ENCODE measurements around the gene OBSCN.

DNA sequence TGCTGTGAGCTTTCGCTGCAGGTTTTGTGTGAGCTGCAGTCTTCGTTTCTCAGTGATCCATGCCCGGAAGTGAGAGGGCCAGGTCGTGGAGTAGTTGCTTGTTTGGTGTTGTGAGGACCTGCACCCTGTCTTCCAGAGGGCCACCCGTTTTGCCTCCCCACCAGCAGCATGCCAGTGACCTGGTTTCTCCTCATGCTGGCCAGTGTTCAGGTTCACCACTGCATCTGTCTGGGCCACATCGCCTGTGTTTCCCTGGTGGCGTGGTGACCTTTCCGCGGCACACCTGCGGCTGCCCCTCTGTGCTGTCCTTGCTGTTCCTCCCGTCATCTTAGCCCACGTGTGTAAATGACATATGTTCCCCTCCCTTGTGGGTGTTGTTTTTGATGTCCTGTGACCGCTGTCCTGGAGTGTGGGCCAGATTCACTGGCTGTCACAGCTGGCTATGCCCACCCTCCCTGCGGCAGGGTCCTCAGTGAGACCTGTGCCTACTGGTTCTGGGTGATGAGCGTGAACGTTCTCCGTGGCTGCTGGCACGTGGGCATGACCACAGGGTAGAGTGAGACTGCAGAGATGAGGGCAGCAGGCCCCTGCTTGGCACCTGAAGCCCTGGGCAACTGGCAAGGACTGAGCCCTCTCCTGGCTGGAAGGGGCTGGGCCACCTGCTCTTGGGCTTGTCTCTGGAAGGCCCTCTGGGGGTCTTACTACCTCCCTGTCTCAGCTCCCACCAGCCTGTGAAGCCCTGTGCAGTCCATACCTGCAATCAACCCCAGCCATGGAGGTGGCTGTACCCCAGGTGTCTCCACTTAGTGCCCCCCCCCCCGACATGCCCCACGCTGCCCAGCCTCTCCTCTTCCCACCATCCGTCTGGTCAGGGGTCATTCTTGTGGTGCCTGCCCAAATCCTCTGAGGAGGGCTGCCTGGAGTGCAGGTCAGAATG is 35.0 kb upstream of the OBSCN start:
- TF ChIP-seq, protein P1, sequence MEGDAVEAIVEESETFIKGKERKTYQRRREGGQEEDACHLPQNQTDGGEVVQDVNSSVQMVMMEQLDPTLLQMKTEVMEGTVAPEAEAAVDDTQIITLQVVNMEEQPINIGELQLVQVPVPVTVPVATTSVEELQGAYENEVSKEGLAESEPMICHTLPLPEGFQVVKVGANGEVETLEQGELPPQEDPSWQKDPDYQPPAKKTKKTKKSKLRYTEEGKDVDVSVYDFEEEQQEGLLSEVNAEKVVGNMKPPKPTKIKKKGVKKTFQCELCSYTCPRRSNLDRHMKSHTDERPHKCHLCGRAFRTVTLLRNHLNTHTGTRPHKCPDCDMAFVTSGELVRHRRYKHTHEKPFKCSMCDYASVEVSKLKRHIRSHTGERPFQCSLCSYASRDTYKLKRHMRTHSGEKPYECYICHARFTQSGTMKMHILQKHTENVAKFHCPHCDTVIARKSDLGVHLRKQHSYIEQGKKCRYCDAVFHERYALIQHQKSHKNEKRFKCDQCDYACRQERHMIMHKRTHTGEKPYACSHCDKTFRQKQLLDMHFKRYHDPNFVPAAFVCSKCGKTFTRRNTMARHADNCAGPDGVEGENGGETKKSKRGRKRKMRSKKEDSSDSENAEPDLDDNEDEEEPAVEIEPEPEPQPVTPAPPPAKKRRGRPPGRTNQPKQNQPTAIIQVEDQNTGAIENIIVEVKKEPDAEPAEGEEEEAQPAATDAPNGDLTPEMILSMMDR (IDR thresholded peaks at IDR 0.05), result no peak
- no peak for TF ChIP-seq POLR2AphosphoS5 (IDR thresholded peaks at IDR 0.05; ENCODE audit: low read depth, low read length)
- TF ChIP-seq, protein P2, sequence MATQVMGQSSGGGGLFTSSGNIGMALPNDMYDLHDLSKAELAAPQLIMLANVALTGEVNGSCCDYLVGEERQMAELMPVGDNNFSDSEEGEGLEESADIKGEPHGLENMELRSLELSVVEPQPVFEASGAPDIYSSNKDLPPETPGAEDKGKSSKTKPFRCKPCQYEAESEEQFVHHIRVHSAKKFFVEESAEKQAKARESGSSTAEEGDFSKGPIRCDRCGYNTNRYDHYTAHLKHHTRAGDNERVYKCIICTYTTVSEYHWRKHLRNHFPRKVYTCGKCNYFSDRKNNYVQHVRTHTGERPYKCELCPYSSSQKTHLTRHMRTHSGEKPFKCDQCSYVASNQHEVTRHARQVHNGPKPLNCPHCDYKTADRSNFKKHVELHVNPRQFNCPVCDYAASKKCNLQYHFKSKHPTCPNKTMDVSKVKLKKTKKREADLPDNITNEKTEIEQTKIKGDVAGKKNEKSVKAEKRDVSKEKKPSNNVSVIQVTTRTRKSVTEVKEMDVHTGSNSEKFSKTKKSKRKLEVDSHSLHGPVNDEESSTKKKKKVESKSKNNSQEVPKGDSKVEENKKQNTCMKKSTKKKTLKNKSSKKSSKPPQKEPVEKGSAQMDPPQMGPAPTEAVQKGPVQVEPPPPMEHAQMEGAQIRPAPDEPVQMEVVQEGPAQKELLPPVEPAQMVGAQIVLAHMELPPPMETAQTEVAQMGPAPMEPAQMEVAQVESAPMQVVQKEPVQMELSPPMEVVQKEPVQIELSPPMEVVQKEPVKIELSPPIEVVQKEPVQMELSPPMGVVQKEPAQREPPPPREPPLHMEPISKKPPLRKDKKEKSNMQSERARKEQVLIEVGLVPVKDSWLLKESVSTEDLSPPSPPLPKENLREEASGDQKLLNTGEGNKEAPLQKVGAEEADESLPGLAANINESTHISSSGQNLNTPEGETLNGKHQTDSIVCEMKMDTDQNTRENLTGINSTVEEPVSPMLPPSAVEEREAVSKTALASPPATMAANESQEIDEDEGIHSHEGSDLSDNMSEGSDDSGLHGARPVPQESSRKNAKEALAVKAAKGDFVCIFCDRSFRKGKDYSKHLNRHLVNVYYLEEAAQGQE (IDR thresholded peaks at IDR 0.05; ENCODE audit: insufficient read depth in 1 of 2, low read depth in 2 of 2, low read length in 1 of 2), result no peak
